HG02970 (cell line): ENCODE results near the gene TMEM97.
"Not testable (repeated sequence)": the region's sequence is repeated elsewhere in the genome, so short reads cannot be mapped to it uniquely, and the experiment has no call there.

Source experiments
- ATAC-seq: cut with Tn5 transposase; IDR thresholded peaks from one replicate; pipeline ENCODE4 v1.9.1; 2021; ENCODE audit warnings: mild to moderate bottlenecking, moderate library complexity, moderate number of reproducible peaks; ENCODE audit not compliant: unreplicated experiment, low FRiP score

Gene TMEM97

GRCh38 chr17:28318759-28319597, at the start of gene TMEM97:
Gene TMEM97 (plus strand): TSS chr17:28319200. CDS start chr17:28319240, 40 bp downstream.
- peak; percentile 90 for ATAC-seq

- no peak for ATAC-seq
Measured at GRCh38 chr17:28270055-28270454, 48.9 kb upstream of the TMEM97 start.

GRCh38 chr17:28270926-28271325, 48.1 kb upstream of the TMEM97 start:
- no peak for ATAC-seq

GRCh38 chr17:28271431-28271830, 47.6 kb upstream of the TMEM97 start:
- no peak for ATAC-seq

- no peak for ATAC-seq
Measured at GRCh38 chr17:28272166-28272565, 46.8 kb upstream of the TMEM97 start.

- not testable (repeated sequence) for ATAC-seq
Measured at GRCh38 chr17:28273341-28273740, 45.7 kb upstream of the TMEM97 start.

- ATAC-seq: no peak
Measured at GRCh38 chr17:28274591-28275265, 44.3 kb upstream of the TMEM97 start.

GRCh38 chr17:28276011-28276410, 43.0 kb upstream of the TMEM97 start:
- no peak for ATAC-seq

GRCh38 chr17:28279411-28279810, 39.6 kb upstream of the TMEM97 start:
- ATAC-seq: no peak

GRCh38 chr17:28280826-28281225, 38.2 kb upstream of the TMEM97 start:
- no peak for ATAC-seq

GRCh38 chr17:28282596-28282995, 36.4 kb upstream of the TMEM97 start:
- ATAC-seq: no peak

- no peak for ATAC-seq
Measured at GRCh38 chr17:28285965-28286364, 33.0 kb upstream of the TMEM97 start.

GRCh38 chr17:28290703-28291102, 28.3 kb upstream of the TMEM97 start:
- no peak for ATAC-seq

- no peak for ATAC-seq
Measured at GRCh38 chr17:28291780-28292330, 27.1 kb upstream of the TMEM97 start.

GRCh38 chr17:28292878-28293277, 26.1 kb upstream of the TMEM97 start:
- not testable (repeated sequence) for ATAC-seq

GRCh38 chr17:28293994-28294393, 25.0 kb upstream of the TMEM97 start:
- ATAC-seq: no peak

- no peak for ATAC-seq
Measured at GRCh38 chr17:28295677-28296578, 23.1 kb upstream of the TMEM97 start.

GRCh38 chr17:28298449-28298848, 20.6 kb upstream of the TMEM97 start:
- ATAC-seq: no peak

- ATAC-seq: no peak
Measured at GRCh38 chr17:28306954-28307401, 12.0 kb upstream of the TMEM97 start.

- no peak for ATAC-seq
Measured at GRCh38 chr17:28313841-28314240, 5.2 kb upstream of the TMEM97 start.
